HG03135 (cell line): ENCODE results near the gene UBE3D.

ENCODE experiments used
- ATAC-seq: cut with Tn5 transposase; IDR thresholded peaks from one replicate; pipeline ENCODE4 v1.9.1; 2021; ENCODE audit warnings: mild to moderate bottlenecking, moderate library complexity; ENCODE audit not compliant: unreplicated experiment

Gene UBE3D, protein sequence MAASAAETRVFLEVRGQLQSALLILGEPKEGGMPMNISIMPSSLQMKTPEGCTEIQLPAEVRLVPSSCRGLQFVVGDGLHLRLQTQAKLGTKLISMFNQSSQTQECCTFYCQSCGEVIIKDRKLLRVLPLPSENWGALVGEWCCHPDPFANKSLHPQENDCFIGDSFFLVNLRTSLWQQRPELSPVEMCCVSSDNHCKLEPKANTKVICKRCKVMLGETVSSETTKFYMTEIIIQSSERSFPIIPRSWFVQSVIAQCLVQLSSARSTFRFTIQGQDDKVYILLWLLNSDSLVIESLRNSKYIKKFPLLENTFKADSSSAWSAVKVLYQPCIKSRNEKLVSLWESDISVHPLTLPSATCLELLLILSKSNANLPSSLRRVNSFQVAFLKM

DNA sequence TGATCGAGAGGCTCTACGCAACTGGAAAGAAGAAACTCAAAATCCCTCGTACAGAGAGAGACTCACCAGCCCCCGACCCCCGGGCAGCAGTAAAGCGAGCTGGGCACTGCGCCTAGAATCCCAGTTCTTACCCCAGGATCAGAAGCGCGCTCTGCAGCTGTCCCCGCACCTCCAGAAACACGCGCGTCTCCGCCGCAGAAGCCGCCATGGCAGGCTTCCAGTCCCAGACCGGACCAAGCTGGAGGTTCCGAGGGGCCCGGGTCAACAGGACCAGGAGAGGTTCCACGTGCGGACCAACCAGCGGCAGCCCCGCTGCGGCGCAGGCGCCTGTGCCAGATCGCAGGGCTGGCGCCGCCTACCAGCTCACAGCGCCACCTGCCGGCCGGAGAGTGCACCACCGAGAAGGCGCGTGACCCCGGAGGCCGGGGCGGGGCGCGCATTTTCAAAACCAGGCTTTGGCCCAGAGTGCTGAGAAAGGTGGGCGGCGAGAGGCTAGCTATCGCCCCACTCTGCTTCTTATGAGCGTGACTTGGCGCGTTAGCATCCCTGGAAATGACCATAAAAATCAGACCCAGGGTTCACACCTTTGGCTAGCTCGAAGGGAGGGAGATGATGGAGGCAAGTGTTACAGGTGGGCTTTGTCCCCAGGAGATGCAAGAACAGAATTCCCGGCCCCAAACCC, at the start of gene UBE3D:
UBE3D (minus strand) TSS at position 331 of the 682 bp plus-strand sequence; CDS start at position 208, 123 bp downstream.
- peak; percentile 67 for ATAC-seq

DNA sequence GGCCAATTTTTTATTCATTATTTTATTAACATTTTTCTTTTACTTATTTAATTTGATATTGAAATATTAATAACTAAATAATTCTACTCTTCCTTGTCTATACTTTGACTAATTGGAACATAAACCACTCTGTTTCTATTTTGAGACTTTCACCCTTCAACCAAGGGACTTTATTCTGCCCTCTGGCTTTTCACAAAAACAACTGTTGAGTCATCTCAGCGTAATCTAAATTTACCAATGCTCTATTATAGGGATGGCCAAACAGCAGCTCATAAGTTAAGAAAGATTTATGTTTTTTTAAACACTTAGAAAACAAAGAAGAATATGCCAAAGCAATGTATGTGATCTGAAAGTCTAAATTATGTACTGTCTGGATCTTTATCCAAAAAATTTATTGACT, 48.5 kb upstream of the UBE3D start:
- ATAC-seq, result no peak

DNA sequence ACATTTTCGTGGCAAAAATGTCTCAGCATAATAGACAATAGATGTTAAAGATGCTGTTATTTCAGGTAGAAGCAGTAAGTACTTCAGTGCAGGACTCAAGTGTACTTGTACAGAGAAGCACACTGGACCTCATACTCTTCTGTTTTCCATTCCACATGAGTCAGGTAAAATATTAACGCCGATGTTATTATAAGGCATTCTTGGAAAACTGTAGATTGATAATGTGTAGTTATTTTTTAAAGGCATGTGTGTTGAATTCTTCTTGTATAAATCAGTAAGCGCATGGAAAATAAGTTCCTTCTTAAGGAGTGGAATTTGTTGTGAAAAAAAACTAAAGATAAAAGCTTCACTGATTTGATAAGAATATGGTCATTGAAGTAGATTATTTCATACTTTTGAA, 47.6 kb upstream of the UBE3D start:
- ATAC-seq, result no peak

DNA sequence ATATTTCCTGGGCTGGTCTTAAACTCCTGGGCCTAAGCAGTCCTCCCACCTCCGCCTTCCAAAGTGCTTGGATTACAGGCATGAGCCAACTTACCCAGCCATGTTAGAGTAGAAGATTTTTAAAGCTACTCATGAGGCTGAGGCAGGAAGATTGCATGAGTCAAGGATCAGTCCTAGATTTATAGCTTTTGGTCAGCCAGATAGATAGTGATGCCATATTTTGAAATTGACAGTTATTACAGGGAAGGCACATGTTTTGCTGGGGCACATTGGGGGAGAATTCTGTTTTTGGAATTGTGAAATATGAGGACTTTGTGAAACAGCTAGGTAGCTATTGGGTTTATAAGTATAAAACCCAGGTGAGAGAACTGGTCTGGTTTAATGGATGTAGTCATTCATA, 42.7 kb upstream of the UBE3D start:
- no peak for ATAC-seq

GRCh38 chr6:83098589-83098988, 32.9 kb upstream of the UBE3D start:
- no peak for ATAC-seq

DNA sequence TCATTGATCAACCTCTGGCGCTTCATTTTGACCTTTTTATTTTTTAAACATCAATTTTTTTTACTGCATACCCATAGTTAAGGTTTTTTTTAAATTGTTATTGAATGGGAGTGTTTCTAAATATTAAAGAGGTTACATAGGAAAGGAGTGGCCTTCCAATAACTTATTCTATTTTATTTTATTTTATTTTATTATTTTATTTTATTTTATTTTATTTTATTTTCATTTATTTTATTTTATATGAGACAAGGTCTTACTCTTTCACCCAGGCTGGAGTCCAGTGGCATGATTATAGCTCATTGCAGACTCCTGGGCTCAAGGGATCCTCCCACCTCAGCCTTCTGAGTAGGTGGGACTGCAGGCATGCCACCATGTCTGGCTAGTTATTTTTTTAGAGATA, 32.0 kb upstream of the UBE3D start:
- no peak for ATAC-seq

- no peak for ATAC-seq
Observed at GRCh38 chr6:83097204-83097603, 31.6 kb upstream of the UBE3D start.

- ATAC-seq, result no peak
Observed at GRCh38 chr6:83096791-83097190, 31.1 kb upstream of the UBE3D start.

DNA sequence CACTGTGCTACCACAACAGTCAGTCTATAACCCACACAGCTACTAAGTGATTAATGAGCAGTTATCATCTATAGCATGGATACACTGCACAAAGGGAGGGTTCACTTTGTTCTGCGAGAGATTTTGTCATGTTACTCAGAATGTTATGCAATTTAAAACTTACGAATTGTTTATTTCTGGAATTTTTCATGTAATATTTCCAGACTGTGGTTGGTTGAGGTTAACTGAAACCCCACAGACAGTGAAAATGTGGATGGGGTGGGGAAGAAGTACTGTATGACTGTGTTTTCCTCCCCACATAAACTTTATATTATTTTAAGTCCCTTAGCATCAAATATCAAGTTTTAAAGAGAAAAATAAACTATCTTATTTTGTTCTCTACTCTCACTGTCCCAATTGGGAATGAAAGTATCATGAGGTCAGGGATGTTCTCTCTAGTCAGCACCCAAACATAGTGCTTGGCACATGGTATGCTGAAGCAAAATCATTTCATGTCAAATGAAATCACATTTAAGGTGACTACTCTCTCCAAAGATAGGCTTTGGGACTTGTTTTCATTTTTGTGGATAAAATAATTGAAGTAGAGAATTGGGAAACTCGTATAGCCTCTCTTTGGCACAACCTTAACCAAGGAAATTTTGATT, 27.2 kb upstream of the UBE3D start:
- no peak for ATAC-seq

GRCh38 chr6:83086751-83087150, 21.1 kb upstream of the UBE3D start:
- peak; percentile 99 for ATAC-seq

DNA sequence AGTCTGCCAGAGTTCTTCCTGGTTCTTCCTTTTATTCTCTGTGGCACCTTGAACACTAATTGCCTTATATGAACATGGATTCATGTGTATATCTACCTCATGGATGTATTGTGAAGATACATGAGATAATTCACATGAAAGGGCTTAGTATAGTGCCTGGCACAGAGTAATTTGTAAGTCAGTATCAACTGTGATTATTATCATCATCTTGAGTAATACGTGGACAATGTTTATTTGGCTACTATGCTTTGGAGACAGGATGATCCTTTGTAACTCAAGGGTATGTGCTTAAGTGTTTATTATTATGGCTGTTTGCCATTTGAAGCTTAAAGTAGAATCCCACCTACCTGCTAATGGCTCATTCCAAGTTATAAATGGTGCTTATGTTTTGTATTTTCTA, 17.8 kb upstream of the UBE3D start:
- ATAC-seq, result no peak

DNA sequence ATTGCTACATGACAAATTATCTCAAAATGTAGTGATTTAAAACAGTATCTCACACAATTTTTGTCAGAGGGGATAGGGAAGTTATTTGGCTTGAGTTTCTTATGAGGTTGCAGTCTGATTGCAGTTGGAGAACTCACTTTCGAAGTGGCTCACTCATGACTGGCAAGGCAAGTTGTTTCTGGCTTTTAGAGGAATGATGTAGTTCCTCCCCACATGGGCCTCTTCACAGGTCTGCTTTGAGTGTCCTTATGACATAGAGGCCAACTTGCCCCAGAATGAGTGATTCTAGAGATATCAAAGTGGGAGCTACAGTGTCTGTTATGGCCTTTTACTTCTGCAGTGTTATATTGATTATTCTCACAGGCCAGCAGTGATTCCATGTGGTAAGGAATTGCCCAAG, 8.0 kb upstream of the UBE3D start:
- no peak for ATAC-seq

DNA sequence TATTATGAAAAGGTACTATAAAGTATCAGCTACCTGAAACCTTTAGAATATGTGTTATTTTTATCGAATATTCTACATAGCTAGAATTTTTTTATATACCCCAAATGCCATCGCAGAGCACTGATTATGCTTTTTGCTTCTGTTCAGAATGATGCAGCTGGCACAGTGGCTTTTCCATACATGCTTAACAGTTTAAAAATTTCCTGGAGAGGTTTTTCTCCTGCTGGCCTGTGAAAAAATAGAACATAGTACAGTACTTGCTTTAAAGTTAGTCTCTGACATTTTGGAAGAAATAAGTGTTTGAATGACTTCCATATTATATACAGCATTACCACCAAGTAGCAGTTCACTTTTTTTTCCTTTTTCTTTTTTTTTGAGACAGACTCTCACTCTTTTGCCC, 7.1 kb upstream of the UBE3D start:
- ATAC-seq, result no peak

- no peak for ATAC-seq
Observed at GRCh38 chr6:83071707-83072106, 6.1 kb upstream of the UBE3D start.

DNA sequence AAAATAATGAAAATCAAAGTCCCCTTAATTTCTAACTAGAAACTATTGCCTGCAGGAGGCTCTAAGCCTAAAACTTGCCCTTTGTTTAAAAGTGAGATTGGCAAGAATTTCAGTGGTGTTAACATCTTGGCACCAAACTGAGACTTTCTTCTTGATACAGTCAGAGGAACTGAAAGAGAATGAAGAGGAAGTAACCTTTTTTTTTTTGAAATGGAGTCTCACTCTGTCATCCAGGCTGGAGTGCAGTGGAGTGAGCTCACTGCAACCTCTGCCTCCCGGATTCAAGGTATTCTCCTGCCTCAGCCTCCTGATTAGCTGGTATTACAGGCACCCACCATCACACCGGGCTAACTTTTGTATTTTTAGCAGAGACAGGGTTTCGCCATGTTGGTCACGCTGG, 5.4 kb upstream of the UBE3D start:
- ATAC-seq, result peak; percentile 55

GRCh38 chr6:83069633-83070032, 4.0 kb upstream of the UBE3D start:
- ATAC-seq, result no peak

DNA sequence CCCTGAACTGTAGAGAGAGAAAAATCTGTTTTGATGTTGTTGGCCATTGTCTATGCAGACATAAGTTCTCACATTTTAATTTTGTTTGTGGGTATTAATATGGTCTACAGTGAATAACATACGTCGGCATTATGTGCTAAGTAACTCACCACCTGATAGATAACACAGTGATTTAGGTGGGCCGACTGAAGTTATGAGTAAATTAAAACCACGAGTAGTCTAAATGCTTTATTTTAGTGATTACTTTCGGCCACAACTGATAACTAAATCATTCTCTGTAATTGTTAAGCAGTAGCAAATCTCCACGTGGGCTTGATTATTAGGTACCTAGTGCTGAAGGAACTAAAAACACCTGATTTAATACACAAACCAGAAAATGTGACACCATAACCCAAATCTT, 3.0 kb upstream of the UBE3D start:
- no peak for ATAC-seq

DNA sequence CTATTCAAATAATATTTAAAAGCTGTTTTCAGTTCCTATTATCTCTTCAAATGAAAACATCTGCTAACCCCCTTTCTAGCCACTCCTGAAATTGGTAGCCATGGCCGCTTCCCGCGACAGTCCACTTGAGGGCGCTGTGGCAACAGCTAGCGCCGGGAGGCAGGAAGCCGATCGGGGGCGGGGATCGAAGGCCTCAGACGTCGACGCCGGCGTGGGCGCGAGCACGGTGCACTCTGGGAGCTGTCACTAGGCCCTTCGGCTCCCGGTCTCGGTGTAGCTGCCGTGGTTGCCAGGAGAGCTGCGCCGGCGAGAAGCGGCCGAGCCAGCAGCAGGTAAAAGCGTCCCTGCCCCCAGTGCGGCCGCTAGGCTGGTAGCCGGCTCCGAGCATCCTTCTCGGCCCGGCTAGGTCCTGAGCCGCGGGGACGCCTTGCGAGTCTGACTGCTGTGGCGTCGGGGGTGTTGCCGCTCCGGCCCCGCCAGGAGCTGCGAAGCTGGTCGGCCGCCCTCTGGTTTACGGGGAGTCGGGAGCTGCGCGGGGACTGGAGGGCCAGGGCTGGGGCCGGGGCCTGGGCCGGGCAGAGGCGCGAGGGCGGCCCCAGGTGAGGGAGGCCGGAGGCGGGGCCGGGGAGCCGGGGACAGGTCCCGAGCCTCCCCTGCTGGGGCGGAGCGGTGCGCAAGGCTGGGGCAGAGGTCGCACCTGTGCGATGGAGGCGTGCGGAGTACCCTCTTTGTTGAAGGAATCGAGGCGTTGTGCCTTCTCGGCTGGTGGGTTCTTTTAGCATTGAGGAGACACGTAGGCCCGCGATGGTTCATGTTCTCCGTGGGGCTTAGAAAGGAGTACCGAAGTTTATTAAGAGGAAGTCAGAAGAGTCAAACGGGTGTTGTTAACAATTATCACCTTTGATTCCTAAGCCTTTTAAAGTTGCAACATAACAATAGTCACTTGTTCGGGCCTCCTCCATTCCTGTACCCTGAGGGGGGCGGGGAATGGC, 2.1 kb upstream of the UBE3D start, which contains the start of gene DOP1A:
DOP1A (plus strand) TSS at position 224 of the 992 bp plus-strand sequence. CDS start 29,307 bp downstream, outside the sequence.
- ATAC-seq, result peak; percentile 83

DNA sequence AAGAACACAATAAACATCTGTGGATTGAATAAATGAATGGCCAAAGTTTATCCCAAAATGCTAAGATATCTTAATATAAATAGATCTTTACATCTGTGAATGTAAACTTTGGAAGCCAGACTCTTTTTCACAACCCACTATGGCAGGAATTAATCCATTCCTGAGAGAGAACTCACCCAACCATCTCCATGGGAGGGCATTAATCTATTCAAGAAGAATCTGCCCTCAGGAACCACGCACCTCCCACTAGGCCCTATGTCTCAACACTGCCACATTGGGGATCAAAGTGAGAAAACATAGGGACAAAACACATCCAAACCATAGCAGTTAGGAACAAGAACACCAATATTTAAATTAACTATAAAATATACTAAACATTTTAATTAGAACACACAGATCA, 3.4 kb downstream of the UBE3D start:
- ATAC-seq, result no peak

GRCh38 chr6:83061190-83061589, 4.5 kb downstream of the UBE3D start:
- no peak for ATAC-seq
